ENCODE data around the gene PRRT4.

The PRRT4 gene

GRCh38 chr7:128394904-128395496, 33.5 kb upstream of the PRRT4 start:
- DNase-seq: no peak

DNA sequence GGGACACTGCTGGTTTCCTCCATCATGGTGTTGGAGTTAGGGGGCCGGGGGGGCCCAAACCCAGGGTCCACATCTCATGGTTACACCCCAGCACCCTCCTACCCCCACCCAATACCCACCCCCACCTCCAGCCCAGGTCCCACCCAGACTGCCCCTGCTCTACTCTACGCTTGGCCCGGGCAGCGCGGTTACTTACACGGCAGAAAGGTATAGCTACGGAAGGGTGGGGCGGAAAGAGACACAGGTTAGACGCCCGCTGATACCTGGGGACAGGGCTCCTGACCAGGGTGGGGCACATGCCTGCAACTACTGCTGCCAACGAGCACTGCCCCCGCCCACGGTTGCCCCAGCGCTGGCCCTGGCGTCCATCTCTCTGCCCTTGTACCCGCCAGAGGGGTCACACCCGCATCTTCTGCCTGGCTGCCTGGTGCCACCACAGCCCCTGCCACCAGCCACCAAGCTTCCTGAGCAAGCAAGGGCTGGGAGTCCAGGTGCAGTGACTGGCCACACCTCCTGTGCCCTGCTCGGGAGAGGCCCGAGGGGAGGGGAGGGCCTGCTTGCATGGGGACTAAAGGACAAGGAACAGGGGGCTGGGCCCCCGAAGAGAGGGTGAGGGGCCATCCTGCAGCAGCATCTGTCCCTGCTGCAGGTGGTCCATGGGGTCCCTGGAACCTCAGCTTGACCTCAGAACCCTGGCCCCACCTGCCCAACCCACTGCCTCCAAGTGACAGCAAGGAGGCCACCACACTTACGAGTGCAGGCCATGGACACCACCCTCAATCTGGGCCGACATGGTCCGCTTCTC, 32.2 kb upstream of the PRRT4 start:
- no peak for DNase-seq

GRCh38 chr7:128392446-128393327, 31.2 kb upstream of the PRRT4 start:
- DNase-seq: no peak

DNA sequence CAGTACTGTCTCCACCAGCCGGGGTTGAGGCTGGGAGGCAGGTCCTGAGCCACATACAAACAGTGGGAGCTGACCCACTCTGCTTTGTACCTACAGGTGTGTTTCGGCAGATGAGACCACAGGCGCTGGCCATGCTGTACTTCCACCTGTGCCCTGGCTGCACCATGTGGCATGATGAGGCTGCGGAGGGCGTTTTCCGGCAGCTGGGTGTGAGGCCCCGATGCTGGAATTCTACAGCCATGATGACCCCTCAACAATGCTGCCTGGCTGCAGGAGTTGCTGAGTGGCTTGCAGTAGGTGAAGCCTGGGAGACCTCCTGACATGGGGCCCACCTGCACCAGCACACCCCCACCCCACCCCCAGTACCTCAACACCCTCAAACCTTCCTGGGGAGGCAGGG, 30.3 kb upstream of the PRRT4 start:
- DNase-seq: no peak

- DNase-seq: no peak
These were observed 29.5 kb upstream of the PRRT4 start for GRCh38 chr7:128390871-128391565.

- DNase-seq: no peak
These were observed 28.3 kb upstream of the PRRT4 start for GRCh38 chr7:128389618-128390329.

DNA sequence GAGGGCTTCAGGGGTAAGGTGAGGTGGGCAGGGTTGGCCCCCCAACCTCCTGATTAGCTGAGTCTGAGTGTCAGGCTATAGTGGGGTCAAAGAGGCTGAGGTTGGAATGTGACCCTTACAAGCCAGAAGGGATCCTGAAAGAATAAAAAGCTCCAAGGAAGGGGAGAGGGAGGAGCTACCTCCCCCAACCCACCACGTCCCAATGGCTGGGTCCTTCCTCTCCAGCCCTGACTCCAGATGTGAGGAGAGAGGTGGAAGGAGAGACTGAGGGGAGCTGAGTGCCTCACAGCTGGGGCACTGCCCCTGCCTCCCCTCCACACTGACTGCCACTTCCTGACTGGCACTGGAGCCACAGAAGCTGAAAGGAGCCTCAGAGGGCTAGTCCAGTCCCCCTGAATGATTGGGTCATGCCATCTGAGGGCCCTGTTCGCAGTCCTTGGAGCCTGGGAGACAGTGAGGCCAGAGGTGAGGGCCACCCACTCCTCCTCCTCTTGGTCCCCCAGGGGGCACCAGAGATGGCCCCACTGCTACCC, 27.7 kb upstream of the PRRT4 start:
- DNase-seq: no peak

DNA sequence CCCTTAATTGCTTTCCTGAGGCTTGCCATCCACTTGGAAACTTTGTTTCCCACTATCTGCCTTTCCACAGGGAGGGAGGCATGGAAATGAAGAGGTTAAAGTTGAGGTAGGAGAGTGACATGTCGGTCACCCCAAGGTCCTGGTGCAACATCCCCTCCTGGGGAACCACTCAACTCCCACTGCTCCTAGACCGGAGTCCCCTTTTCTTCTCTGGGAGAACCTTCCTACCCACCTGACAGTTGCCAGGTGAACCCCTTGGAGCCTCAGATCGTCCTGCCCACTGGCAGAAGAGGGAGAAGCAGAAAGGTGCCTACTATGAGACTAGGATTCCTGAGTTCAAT, 26.6 kb upstream of the PRRT4 start:
- DNase-seq: no peak

DNA sequence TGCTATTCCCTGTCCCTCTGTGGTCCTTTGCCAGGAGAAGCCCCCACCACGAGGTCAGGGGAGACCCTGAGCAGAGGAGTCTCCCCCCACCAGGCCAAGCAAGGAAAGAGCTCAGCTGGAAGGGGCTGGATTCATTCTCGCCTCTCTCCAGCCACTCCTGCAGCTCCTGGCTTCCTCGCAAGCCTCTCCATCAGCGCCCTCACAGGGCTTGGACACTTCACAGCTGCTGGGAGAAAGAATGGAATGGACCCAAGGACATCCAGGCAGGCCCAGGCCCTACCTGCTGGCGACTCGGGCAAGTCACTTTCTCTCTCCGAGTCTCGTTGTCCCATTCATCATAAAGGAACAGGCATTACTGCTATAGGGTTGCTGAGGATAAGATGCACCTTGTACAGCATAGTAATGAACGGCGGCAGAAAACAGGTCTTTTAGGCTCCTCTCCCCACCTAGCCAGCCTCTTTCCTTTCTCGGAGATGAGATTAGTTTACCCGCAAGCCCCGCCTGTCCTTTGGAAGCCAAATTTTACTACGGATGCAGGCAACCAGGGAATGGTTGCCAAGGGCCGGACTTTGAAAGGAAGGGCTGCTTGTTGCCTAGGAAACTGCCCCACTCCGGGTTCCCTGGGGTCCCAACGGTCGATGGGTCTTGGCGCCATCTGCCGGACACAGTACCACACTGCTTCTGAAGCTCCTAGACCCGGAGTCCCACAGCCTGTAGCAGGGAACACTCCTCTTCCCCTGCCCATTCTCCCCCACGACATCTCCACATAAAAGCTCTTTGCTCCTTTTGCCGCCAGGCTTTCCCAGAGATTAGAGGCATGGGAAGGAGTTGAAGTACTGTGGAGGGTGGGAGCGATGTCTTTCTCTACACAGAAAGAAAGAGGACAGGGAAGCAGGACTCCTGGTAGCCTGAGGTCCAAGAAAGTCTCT, 26.0 kb upstream of the PRRT4 start:
- peak; percentile 75 for DNase-seq

GRCh38 chr7:128385988-128386925, 24.8 kb upstream of the PRRT4 start:
- DNase-seq: no peak

- DNase-seq: no peak
These were observed 23.2 kb upstream of the PRRT4 start for GRCh38 chr7:128384726-128385125.

GRCh38 chr7:128383776-128384175, 22.3 kb upstream of the PRRT4 start:
- DNase-seq: no peak

GRCh38 chr7:128381161-128381821, 19.8 kb upstream of the PRRT4 start:
- DNase-seq: peak; percentile 39

DNA sequence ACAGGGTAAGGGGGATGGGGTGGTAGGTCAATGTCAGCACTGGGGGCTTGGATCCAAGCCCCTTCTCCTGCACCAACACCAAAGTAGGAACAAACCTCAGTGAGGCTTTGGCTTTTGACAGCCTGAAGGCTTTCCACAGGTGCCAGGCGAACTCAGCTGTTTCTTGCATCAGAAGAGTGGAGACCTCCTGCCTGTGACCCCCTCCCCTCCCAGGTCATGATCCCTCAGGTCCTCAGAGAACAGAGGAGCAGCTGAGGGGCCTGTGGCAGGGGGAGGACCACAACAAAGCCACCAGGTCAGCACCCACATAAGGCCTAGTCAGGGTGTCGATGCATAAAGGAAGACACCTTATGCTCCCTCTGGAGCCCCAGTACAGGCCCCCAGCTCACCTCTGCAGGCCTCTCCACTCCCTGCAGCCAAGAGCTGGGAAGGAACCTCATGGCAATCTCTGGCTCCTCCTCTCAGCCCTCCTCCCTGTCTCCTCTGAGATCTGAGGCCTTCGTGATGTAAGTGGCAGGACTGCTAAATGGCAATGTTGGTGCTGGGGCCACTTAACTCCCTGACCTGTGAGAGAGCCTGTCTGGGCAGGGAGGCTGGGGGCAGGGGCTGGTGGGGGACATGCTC, 19.1 kb upstream of the PRRT4 start:
- DNase-seq: no peak

GRCh38 chr7:128379900-128380479, 18.5 kb upstream of the PRRT4 start:
- DNase-seq: no peak

DNA sequence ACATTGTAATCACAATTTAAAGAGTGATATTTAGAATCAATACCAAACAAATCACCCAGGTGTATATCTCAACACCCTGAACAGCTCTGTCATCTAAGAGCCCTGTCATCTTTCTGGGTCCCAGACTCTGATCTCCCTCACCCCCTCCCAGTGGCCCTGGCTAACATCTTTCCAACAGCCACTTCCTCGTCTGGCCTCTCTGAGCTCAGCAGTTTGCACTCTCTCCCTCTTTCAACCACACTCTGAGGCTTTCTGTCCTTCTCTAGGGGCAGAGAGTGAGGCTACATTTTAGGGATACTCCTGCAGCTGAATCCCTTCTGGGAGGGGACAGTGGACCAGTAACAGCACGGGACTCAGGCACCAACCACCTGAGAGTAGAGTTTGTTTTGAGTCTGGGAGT, 17.1 kb upstream of the PRRT4 start:
- no peak for DNase-seq

- no peak for DNase-seq
These were observed 14.6 kb upstream of the PRRT4 start for GRCh38 chr7:128376077-128376476.

DNA sequence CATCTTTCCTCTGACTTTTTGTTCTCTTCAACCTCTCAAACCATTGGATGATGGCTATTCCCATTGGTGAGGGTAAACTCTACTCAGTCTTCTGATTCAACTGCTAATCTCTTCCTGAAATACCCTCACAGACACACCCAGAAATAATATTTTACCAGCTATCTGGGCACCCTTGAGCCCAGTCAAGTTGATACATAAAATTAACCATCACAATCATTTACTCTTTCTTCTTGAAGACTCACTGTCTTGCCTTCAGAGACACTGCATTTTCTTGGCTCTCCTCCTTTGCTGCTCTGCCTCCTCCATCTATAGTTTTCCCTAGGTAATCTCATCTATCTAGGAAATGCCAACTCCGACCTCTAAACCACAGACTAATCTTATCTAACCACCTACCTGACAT, 12.6 kb upstream of the PRRT4 start:
- no peak for DNase-seq

Data from stimulated activated CD4-positive, alpha-beta T cell treated with anti-CD3 and anti-CD28 coated beads, Interleukin-4, amount 100 ng/mL, for 24 hours (primary cell).